Measurements from ENCODE around the gene RAD51D.

RAD51D gene

DNA sequence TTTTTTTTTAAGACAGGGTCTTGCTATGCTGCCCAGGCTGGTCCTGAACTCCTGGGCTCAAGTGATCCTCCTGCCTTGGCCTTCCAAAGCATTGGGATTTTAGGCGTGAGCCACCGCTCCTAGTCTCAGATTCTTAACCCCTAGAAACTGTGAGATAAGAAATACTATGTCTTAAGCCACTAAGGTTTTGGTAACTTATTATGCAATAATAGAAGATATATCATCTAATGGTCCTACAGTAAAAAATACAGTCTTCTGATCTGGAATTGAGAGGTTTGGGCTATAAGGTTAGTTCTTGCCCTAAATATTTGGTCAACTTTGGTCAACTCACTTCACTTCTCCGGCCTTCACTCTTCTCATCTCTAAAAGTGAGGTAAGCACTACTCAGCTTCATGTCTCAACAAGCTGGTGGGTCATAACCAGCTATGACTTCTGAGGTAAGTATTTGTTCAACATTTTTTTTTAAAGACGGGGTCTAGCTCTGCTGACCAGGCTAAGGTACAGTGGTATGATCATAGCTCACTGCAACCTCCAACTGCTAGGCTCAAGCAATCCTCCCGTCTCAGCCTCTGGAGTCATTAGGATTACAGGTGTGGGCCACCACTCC lies 14.7 kb downstream of the RAD51D start:
- TF ChIP-seq, protein P1, sequence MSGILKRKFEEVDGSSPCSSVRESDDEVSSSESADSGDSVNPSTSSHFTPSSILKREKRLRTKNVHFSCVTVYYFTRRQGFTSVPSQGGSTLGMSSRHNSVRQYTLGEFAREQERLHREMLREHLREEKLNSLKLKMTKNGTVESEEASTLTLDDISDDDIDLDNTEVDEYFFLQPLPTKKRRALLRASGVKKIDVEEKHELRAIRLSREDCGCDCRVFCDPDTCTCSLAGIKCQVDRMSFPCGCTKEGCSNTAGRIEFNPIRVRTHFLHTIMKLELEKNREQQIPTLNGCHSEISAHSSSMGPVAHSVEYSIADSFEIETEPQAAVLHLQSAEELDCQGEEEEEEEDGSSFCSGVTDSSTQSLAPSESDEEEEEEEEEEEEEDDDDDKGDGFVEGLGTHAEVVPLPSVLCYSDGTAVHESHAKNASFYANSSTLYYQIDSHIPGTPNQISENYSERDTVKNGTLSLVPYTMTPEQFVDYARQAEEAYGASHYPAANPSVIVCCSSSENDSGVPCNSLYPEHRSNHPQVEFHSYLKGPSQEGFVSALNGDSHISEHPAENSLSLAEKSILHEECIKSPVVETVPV (CRISPR knock-in tag; IDR thresholded peaks at IDR 0.05): no peak
- TF ChIP-seq, protein P2, sequence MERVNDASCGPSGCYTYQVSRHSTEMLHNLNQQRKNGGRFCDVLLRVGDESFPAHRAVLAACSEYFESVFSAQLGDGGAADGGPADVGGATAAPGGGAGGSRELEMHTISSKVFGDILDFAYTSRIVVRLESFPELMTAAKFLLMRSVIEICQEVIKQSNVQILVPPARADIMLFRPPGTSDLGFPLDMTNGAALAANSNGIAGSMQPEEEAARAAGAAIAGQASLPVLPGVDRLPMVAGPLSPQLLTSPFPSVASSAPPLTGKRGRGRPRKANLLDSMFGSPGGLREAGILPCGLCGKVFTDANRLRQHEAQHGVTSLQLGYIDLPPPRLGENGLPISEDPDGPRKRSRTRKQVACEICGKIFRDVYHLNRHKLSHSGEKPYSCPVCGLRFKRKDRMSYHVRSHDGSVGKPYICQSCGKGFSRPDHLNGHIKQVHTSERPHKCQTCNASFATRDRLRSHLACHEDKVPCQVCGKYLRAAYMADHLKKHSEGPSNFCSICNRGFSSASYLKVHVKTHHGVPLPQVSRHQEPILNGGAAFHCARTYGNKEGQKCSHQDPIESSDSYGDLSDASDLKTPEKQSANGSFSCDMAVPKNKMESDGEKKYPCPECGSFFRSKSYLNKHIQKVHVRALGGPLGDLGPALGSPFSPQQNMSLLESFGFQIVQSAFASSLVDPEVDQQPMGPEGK (CRISPR knock-in tag; IDR thresholded peaks at IDR 0.05; ENCODE audit: borderline replicate concordance): no peak
- TF ChIP-seq ZFP30 (CRISPR knock-in tag; IDR thresholded peaks at IDR 0.05) (no peak), ZNF70 (CRISPR knock-in tag; IDR thresholded peaks at IDR 0.05) (no peak), POU6F1 (CRISPR knock-in tag; IDR thresholded peaks at IDR 0.05; ENCODE audit: borderline replicate concordance, low read depth) (no peak)
- ATAC-seq: no peak

- no peak for TF ChIP-seq ZNF70 (CRISPR knock-in tag; IDR thresholded peaks at IDR 0.05)
- TF ChIP-seq ZFP30 (CRISPR knock-in tag; IDR thresholded peaks at IDR 0.05): no peak
- TF ChIP-seq ARNTL (CRISPR knock-in tag; IDR thresholded peaks at IDR 0.05; ENCODE audit: borderline replicate concordance, low read depth): no peak
- TF ChIP-seq ZNF8 (CRISPR knock-in tag; IDR thresholded peaks at IDR 0.05): no peak
- TF ChIP-seq SNAI2 (CRISPR knock-in tag; IDR thresholded peaks at IDR 0.05): no peak
- no peak for TF ChIP-seq CSDC2 (CRISPR knock-in tag; IDR thresholded peaks at IDR 0.05)
- TF ChIP-seq PPARA (CRISPR knock-in tag; IDR thresholded peaks at IDR 0.05; ENCODE audit: borderline replicate concordance): no peak
- TF ChIP-seq BACH2 (CRISPR knock-in tag; IDR thresholded peaks at IDR 0.05; ENCODE audit: borderline replicate concordance): no peak
- no peak for TF ChIP-seq RARB (CRISPR knock-in tag; IDR thresholded peaks at IDR 0.05)
- no peak for TF ChIP-seq ESRRG (CRISPR knock-in tag; IDR thresholded peaks at IDR 0.05)
- TF ChIP-seq GLIS3 (CRISPR knock-in tag; IDR thresholded peaks at IDR 0.05): no peak
- ATAC-seq: no peak
Observed at GRCh38 chr17:35103271-35103670, 16.4 kb downstream of the RAD51D start.

- no peak for ATAC-seq
- TF ChIP-seq TOX (CRISPR knock-in tag; IDR thresholded peaks at IDR 0.05; ENCODE audit: borderline replicate concordance) (no peak), TSHZ2 (CRISPR knock-in tag; IDR thresholded peaks at IDR 0.05) (no peak), ISL1 (CRISPR knock-in tag; IDR thresholded peaks at IDR 0.05) (no peak), PPARA (CRISPR knock-in tag; IDR thresholded peaks at IDR 0.05; ENCODE audit: borderline replicate concordance) (no peak), POU6F1 (CRISPR knock-in tag; IDR thresholded peaks at IDR 0.05; ENCODE audit: borderline replicate concordance, low read depth) (no peak), TCF4 (CRISPR knock-in tag; IDR thresholded peaks at IDR 0.05; ENCODE audit: borderline replicate concordance) (no peak)
- TF ChIP-seq, protein P1 (CRISPR knock-in tag; IDR thresholded peaks at IDR 0.05): no peak
Observed at GRCh38 chr17:35101725-35102124, 17.9 kb downstream of the RAD51D start.
